Liver (tissue), 3 donors: ENCODE data around the gene NOSIP.

Source experiments
- JUND ChIP-seq, 2 donors: IDR thresholded peaks; 2 replicates each; pipeline ENCODE4 v1.6.1; 2016; ENCODE audit warnings: antibody characterized with exemption in 2 of 2
- TF ChIP-seq, protein P1 (sequence below): fragments of 150-350 bp; IDR thresholded peaks from 2 replicates; pipeline ENCODE4 v1.5.1; 2017; ENCODE audit warnings: improper control_type of control experiment, low read depth, low read length; ENCODE audit not compliant: missing input control
- TF ChIP-seq, protein P2 (sequence below): IDR thresholded peaks from 2 replicates; pipeline ENCODE4 v1.6.1; 2016; ENCODE audit warnings: antibody characterized with exemption
- donor health status: healthy.
- donor health status: healthy.

DNA sequence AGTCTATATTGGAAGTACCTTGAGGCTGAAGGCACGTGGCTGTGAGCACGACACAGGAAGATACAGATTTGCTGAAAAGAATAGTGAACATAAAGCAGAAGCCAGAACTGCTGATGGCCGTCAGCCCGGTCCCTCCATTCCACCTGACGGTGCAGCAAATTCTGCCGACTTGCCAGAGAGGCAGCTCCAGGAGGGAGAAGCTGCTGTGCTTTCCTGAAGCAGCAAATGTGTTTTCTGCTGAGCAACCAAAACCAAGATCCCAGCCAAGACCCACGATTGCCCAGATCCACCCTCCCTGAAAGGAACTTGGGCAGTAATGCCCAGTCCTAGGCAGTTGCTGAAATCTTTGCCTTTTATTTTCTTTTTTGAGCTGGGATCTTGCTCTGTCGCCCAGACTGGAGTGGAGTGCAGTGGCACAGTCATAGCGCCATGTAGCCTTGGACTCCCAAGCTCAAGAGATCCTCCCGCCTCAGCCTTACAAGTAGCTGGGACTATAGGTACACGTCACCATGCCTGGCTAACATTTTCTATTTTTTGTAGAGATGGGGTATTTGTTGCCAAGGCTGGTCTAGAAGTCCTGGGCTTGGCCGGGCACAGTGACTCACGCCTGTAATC is 59.5 kb downstream of the NOSIP start:
- TF ChIP-seq, protein P1, sequence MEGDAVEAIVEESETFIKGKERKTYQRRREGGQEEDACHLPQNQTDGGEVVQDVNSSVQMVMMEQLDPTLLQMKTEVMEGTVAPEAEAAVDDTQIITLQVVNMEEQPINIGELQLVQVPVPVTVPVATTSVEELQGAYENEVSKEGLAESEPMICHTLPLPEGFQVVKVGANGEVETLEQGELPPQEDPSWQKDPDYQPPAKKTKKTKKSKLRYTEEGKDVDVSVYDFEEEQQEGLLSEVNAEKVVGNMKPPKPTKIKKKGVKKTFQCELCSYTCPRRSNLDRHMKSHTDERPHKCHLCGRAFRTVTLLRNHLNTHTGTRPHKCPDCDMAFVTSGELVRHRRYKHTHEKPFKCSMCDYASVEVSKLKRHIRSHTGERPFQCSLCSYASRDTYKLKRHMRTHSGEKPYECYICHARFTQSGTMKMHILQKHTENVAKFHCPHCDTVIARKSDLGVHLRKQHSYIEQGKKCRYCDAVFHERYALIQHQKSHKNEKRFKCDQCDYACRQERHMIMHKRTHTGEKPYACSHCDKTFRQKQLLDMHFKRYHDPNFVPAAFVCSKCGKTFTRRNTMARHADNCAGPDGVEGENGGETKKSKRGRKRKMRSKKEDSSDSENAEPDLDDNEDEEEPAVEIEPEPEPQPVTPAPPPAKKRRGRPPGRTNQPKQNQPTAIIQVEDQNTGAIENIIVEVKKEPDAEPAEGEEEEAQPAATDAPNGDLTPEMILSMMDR = no peak
- TF ChIP-seq JUND (IDR thresholded peaks at IDR 0.05) = no peak
- TF ChIP-seq, protein P2, sequence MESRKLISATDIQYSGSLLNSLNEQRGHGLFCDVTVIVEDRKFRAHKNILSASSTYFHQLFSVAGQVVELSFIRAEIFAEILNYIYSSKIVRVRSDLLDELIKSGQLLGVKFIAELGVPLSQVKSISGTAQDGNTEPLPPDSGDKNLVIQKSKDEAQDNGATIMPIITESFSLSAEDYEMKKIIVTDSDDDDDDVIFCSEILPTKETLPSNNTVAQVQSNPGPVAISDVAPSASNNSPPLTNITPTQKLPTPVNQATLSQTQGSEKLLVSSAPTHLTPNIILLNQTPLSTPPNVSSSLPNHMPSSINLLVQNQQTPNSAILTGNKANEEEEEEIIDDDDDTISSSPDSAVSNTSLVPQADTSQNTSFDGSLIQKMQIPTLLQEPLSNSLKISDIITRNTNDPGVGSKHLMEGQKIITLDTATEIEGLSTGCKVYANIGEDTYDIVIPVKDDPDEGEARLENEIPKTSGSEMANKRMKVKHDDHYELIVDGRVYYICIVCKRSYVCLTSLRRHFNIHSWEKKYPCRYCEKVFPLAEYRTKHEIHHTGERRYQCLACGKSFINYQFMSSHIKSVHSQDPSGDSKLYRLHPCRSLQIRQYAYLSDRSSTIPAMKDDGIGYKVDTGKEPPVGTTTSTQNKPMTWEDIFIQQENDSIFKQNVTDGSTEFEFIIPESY = no peak
